Measurements from ENCODE around the gene COL20A1.

COL20A1 gene

GRCh38 chr20:63261060-63261794, 31.8 kb upstream of the COL20A1 start:
- no peak for DNase-seq (ENCODE audit: low read depth in 2 of 2, low spot score in 1 of 2)

GRCh38 chr20:63261795-63262528, 31.0 kb upstream of the COL20A1 start:
- DNase-seq (ENCODE audit: low read depth in 2 of 2, low spot score in 1 of 2): no peak

- DNase-seq (ENCODE audit: low read depth in 2 of 2, low spot score in 1 of 2): no peak
Measured at GRCh38 chr20:63262836-63263235, 30.1 kb upstream of the COL20A1 start.

DNA sequence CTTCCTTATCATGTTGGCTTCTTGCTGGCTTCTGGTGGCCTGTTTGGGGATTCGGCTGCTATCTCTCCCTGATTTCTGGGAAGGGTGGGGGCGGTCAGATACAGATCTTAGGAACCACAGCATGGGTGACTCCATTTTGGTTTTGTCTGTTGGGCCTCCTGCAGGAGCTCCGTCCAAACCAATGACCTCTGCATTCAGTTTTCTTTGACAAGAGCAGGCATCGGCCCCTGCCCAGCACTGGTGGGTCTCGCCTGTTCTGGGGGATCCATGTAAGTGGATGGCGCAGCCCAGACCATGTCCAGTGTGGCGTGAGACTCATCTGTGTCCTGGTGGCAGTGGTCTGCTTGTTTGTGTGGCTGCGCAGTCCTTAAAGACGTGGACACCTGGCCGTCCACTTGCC, 29.0 kb upstream of the COL20A1 start:
- no peak for DNase-seq (ENCODE audit: low read depth in 2 of 2, low spot score in 1 of 2)

DNA sequence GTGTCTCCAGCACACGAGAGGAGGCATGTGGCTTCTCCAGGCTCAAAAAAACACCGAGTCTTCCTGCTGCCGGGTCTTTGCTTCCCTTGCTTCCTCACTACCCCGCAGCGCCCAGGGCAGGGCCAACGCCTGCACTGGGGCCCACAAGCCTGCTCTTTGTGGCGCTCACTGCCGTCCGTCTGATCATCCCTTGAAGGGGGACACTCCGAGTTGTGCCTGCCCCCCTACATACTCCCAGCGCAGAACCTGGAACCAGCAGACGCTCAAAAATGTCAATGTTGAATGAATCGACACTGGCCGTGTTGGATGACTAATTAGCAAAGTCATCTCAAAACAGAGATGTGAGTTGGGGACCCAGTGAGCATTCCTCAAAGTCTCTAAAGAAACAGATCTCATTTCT, 28.5 kb upstream of the COL20A1 start:
- no peak for DNase-seq (ENCODE audit: low read depth in 2 of 2, low spot score in 1 of 2)

DNA sequence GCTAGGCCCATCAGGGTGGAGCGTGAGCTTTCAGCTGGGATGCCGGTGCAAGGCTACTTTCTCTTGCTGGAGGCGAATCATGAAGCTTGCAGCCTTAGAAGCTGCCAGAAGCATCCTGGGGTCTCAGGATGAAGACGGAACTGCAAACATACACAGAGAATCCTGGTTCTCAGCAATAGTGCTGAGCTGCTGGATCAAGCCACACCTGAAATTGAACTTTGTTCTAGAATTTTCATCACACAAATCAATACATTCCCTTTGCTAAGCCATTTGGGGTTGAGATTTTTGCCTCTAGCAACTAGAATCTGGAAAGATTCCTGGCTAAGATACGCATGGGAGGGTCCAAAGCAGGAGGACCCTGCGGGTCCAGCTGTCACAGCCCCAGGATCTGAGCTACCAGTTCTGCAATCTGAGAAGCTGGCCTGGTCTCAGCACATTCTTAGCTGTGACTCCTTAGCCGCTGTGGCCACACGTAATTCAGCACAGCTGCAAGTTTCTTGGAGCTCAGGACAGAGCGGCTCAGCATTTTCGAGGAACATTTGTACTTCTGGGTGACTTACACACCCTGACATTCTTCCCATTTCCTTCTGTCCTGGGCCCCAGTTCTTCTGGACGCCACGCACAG, 27.0 kb upstream of the COL20A1 start:
- no peak for DNase-seq (ENCODE audit: low read depth in 2 of 2, low spot score in 1 of 2)

GRCh38 chr20:63267691-63268090, 25.3 kb upstream of the COL20A1 start:
- DNase-seq (ENCODE audit: low read depth in 2 of 2, low spot score in 1 of 2): no peak

DNA sequence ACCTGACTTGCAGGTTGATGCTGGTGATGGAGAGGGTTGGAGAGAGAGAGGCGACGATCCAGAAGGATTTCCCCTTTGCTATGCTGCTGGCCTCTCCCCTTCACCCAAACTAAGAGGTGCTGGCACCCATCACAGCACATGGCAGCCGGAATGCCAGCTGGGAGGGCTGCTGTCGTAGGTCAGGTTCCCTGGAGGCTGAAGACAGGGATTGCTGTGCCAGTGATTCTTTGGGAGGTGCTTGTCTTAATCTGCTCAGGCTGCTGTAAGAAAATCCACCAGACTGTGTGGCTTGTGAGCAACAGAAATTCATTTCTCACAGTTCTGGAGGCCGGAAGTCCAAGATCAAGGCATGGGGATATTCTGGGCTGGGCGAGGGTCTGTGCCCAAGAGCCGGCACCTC, 24.7 kb upstream of the COL20A1 start:
- no peak for DNase-seq (ENCODE audit: low read depth in 2 of 2, low spot score in 1 of 2)

DNA sequence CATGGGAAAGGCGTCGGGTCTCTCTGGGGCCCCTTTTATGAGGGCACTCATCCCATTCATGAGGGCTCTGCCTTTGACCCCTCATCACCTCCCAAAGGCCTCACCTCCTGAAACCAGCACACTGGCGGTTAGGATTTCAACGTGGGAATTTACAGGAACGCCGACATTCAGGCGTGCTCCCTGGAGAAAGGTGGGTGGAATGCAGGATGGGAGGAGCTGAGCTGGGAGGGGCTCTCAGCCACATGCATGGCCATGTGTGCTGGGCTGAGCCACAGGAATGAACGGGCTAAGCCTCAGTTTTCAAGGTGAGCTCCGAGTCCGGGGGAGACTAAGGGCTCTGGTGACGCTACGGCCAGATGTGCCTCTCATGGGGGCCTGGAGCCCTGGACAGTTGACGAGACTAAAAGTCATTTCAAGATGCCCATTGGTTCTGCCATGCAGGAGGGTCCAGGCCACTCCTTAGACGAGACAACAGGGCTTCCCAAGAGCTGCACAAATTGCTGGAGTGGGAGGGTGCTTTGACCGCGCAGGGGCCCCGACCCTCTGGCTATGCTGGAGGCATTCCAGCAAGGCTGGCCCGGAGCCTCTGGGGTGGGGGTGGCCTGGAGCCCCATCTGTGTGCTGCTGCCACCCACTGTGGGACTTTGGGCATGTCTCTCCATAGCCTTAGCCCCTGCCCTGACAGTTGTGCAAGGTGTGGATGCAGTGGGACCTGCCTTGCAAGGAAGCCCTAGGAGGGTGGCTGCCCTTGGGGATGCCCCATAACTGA, 24.1 kb upstream of the COL20A1 start:
- DNase-seq (ENCODE audit: low read depth in 2 of 2, low spot score in 1 of 2): no peak

DNA sequence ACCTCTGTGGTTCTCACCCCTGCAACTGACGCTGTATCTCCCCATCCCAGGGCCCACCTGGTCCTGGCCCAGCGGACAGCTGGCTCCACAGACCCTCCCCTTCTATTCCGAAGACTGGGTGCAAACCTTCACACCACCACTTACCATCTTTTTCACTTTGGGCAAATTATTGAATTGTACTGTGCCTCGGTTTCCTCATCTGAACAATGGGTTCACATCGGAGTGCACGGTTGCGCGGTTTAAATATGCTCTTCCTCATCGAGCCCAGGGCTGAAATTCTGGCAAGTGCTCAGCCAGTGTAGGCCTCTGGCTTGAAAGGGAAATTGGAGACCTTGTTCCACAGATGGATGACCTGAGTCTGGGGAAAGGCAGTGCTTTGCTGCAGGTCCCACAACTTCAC, 23.3 kb upstream of the COL20A1 start:
- DNase-seq (ENCODE audit: low read depth in 2 of 2, low spot score in 1 of 2): no peak

GRCh38 chr20:63270606-63271325, 22.2 kb upstream of the COL20A1 start:
- DNase-seq (ENCODE audit: low read depth in 2 of 2, low spot score in 1 of 2): no peak

DNA sequence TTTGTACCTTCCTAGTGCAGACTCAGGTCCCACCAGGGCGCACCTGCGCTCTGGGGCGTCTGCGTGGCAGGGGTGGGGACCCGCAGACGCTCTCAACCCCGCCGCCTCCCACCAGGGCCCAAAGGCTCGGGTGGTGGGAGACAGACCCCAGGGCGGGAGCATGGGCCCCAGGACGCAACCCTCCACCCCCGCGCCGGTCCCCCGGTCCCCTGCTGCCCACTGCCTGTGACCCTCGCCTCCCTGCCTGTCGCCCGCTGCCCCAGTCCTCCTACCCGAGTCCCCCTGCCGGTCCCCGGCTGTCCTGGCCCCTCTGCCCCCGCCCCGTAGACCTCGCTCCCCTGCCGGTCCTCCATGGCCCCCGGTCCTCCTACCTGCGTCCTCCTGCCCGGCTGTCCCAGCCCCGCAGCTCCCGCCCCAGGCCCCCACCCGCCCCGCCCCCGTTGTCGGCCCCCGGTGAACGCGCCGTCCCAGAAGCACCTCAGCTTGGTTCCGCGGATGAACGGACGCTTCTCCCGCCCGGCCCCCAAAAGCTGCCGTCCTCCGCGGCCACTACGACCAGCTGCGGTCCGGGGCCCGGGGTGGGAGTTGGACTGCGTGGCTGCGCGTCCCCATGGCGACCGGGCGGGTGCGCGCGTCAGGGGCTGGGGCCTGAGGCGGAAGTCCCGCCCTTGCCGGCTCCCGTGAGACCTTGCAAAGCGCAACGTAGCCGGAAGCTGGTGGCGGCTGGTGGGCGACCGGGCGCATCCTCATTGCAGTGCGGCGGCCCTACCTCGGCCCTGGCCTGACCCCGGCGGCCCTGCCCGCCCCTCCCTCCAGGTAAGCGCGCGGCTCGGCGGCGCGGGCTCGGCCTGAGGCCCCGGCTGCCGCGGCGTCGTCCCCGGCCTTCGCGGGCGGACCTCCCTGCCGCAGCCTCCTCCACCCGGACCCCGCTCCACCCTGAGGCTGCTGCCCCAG, 20.6 kb upstream of the COL20A1 start, which contains the start of gene ARFGAP1:
TSS of gene ARFGAP1 (plus strand) at position 709 of the 954 bp plus-strand sequence. CDS start 2,768 bp downstream, outside the sequence.
- DNase-seq (ENCODE audit: low read depth in 2 of 2, low spot score in 1 of 2): peak; percentile 69 to 82

DNA sequence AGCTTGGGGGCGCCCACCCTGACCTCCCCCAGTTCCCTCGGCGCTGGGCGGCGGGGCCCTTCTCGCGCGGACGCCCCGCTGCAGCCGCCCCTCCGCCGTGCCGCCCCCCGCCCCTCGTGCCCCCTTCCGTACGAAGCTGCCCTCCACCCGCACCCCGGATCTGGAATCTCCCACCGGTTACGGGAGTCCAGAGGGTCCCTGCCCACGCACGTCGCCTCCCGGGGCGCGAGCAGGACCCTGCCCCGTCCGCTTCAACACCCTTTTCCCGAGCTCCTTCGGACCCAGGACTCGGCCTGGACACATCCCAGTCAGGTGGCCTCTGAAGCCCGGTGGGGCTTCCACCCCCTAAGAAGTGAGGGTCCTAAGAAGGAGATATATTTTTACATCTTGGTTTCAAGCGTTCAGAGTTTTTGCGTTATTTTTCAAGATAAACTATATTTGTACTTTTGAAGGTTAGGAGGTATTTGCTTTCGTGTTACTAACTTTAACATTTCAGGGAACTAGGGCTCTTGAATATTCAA, 19.9 kb upstream of the COL20A1 start:
- no peak for DNase-seq (ENCODE audit: low read depth in 2 of 2, low spot score in 1 of 2)

GRCh38 chr20:63273635-63274380, 19.2 kb upstream of the COL20A1 start:
- DNase-seq (ENCODE audit: low read depth in 2 of 2, low spot score in 1 of 2): no peak

DNA sequence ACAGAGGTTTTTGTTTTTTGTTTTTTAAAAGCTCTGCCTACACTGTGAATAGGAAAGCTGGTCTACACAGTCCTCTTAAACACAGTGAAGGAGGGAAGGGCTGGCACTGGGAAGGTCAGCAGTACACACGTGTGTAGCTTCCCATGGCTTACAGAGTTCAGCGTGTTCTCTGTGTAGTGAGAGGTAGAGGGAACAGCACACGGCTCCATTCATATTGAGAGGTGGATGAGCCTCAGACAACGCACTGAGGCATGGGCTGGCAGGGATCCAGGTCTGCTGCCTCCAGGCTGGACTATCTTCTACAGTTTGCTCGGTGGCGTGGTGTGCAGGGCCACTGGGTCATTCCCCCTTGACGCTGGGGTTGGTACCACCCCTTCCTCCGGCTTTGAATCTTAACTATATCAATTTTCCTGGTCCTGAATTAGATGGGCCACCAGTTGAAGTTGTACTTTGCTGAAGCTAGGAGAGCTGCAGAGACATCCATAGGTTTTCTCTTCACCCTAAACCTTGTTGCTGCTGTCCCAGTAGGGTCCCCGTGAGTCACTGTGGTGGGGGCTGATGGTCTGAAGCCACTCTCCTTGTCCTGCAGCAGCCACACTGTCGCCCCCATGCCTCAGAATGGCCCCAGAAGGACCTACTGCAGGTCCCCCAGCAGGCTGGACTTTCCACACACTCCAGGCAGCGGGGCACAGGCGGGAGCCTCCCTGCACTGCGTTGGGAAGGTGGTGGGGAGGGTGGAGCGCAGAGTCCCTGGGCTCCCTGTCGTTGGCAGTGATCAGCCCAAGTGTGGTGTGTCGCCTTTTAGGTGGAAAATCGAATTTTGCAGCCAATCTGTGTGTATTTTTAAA, 18.4 kb upstream of the COL20A1 start:
- DNase-seq (ENCODE audit: low read depth in 2 of 2, low spot score in 1 of 2): no peak

DNA sequence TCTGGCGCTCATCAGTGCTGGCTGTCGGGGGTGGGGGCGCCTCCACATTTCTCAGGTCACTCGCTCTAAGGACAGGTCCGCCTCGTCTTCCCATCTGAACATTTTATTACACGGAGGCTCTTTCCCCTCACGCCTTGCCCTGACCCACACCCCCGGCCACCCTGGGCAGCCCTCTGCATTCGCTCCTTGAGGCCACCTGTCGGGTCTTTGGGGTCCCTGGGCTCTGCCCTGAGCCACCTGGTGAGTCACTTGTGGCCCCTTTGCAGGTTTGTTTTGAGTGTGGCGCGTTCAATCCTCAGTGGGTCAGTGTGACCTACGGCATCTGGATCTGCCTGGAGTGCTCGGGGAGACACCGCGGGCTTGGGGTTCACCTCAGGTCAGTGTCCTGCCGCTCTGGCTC, 17.2 kb upstream of the COL20A1 start:
- no peak for DNase-seq (ENCODE audit: low read depth in 2 of 2, low spot score in 1 of 2)

DNA sequence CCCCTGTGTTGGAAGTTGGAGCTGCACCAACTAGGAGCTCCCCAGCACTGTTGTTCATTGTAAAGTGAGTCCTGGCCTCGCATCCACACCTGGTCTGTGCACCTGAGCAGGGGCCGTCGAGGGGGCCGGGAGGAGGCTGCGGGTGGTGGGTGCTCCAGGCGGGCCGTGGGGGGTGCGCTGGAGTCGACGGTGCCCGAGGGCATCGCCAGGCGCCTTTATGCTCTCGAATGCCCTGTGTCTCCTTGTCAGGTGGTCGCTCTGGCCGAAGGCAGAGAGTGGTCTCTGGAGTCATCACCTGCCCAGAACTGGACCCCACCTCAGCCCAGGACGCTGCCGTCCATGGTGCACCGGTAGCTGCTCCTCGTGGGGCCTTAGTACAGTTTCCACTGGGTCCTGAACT, 16.0 kb upstream of the COL20A1 start:
- DNase-seq (ENCODE audit: low read depth in 2 of 2, low spot score in 1 of 2): no peak

Data from stimulated activated CD8-positive, alpha-beta memory T cell treated with anti-CD3 and anti-CD28 coated beads, Interleukin-4, amount 100 ng/mL, for 4 hours (primary cell).